Endodermal cell (in vitro differentiated cells): ENCODE data around the gene BSDC1. TPM values are rescaled to one million over a fixed set of nuclear protein-coding genes. Genes with fewer than 3 reads are reported as not detected.

ENCODE experiments used
- DNase-seq: peaks from one replicate; pipeline ENCODE4 v3.0.0-alpha.2; 2017
- H3K27ac ChIP-seq: 2 replicates; pipeline ENCODE4 v1.5.1; 2013; ENCODE audit warnings: mild to moderate bottlenecking, low read depth, low read length, moderate library complexity
- H3K27me3 ChIP-seq: 2 replicates; pipeline ENCODE4 v1.6.1; 2013; ENCODE audit warnings: mild to moderate bottlenecking, low read length, moderate library complexity; ENCODE audit not compliant: insufficient read depth, control insufficient read depth, poor library complexity, severe bottlenecking
- H3K36me3 ChIP-seq: 2 replicates; pipeline ENCODE4 v1.7.0; 2013; ENCODE audit warnings: mild to moderate bottlenecking, low read length, moderate library complexity; ENCODE audit not compliant: control insufficient read depth, insufficient read depth
- H3K4me1 ChIP-seq: one replicate; pipeline ENCODE4 v1.7.0; 2013; ENCODE audit warnings: low read length; ENCODE audit not compliant: control insufficient read depth, insufficient read depth
- H3K4me3 ChIP-seq: 2 replicates; pipeline ENCODE4 v1.5.1; 2013; ENCODE audit warnings: mild to moderate bottlenecking, low read length, moderate library complexity
- H3K9ac ChIP-seq: 2 replicates; pipeline ENCODE4 v1.6.1; 2013; ENCODE audit warnings: mild to moderate bottlenecking, low read length, moderate library complexity; ENCODE audit not compliant: poor library complexity, severe bottlenecking; ENCODE audit errors: extremely low read depth
- H3K9me3 ChIP-seq: 2 replicates; pipeline ENCODE4 v1.6.1; 2013; ENCODE audit warnings: mild to moderate bottlenecking, low read length, moderate library complexity; ENCODE audit not compliant: control insufficient read depth
- H3K27ac Mint-ChIP-seq: 2 replicates; pipeline ENCODE4 v1.8.0; 2020; ENCODE audit warnings: mixed read lengths
- H3K27me3 Mint-ChIP-seq: 2 replicates; pipeline ENCODE4 v1.8.0; 2021; ENCODE audit warnings: mild to moderate bottlenecking, mixed read lengths; ENCODE audit not compliant: insufficient read depth
- H3K36me3 Mint-ChIP-seq: 2 replicates; pipeline ENCODE4 v1.8.0; 2020; ENCODE audit warnings: low read depth, mixed read lengths
- H3K4me1 Mint-ChIP-seq: 2 replicates; pipeline ENCODE4 v1.8.0; 2020; ENCODE audit warnings: mixed read lengths
- H3K4me3 Mint-ChIP-seq: 2 replicates; pipeline ENCODE4 v1.8.0; 2020; ENCODE audit warnings: mild to moderate bottlenecking, moderate library complexity, mixed read lengths
- H3K9me3 Mint-ChIP-seq: 2 replicates; pipeline ENCODE4 v1.8.0; 2020; ENCODE audit warnings: mild to moderate bottlenecking, mixed read lengths
- WGBS, 2 experiments: methylation state at CpG; one replicate each; pipeline versions ENCODE4 v1.1.5 to v1.1.7; 2013; ENCODE audit warnings: missing lambda C conversion rate in 2 of 2, mixed read lengths in 1 of 2; ENCODE audit not compliant: insufficient coverage in 1 of 2, insufficient read length in 1 of 2; 5-methylcytosine and 5-hydroxymethylcytosine counted together
- total RNA-seq, 2 donors: library from RNA; stranded (reverse); fragmentation: NEBNext Ultra II Directional in 1 of 2; extraction: Animal tissue kit (Norgen Biotek cat#: 25700) in 1 of 2; gene quantifications; 2 replicates in 1 of 2; 3 replicates in 1 of 2; pipeline ENCODE4 v1.2.1, GENCODE V29; 2021
- TF ChIP-seq, protein P1 (sequence below): fragments of 200-600 bp; sonication (generic); conservative IDR thresholded peaks from 2 replicates; pipeline ENCODE4 v1.5.0; 2021; ENCODE audit warnings: antibody characterized with exemption, mild to moderate bottlenecking

BSDC1 gene
- total RNA-seq, 2 donors from 2014 or later, result 61.7 to 68.3 TPM

DNA sequence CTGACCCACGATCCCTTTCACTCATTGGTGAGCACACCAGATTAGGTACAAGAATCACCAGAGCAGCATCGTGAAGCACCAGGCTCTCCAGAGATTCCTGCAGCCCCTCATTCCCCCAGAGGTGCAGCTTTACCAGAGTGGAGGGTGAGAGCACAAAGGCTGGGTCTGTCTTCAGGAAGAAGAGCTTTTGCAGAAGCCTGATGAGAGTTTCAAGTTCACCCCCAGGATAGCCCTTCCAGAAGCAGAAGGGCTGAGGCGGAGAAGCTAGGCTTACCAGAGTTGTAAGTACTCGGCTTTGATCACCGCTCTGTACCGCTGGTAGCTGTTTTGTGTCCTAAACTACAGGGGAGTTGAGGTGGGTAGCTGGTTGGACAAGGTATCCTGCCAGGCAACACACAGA is 28.8 kb downstream of the BSDC1 start:
- 95 to 100% methylated on average over 3 to 6 of the region's 6 CpGs for WGBS, 2 experiments
- Mint-ChIP-seq H3K27me3 (peaks cover 9% of the 10 kb centered on the region), H3K36me3 (peaks cover 54% of the 10 kb centered on the region), H3K4me3 (no peak overlapping the region), H3K9me3 (no peaks in the 10 kb centered on the region), H3K27ac (no peak overlapping the region), H3K4me1 (peaks cover 4% of the 10 kb centered on the region)
- TF ChIP-seq, protein P1, sequence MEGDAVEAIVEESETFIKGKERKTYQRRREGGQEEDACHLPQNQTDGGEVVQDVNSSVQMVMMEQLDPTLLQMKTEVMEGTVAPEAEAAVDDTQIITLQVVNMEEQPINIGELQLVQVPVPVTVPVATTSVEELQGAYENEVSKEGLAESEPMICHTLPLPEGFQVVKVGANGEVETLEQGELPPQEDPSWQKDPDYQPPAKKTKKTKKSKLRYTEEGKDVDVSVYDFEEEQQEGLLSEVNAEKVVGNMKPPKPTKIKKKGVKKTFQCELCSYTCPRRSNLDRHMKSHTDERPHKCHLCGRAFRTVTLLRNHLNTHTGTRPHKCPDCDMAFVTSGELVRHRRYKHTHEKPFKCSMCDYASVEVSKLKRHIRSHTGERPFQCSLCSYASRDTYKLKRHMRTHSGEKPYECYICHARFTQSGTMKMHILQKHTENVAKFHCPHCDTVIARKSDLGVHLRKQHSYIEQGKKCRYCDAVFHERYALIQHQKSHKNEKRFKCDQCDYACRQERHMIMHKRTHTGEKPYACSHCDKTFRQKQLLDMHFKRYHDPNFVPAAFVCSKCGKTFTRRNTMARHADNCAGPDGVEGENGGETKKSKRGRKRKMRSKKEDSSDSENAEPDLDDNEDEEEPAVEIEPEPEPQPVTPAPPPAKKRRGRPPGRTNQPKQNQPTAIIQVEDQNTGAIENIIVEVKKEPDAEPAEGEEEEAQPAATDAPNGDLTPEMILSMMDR, result no peak
- Histone ChIP-seq H3K27me3 (no peaks in the 10 kb centered on the region), H3K4me3 (no peak overlapping the region), H3K9me3 (no peaks in the 10 kb centered on the region), H3K9ac (no peak overlapping the region), H3K4me1 (no peaks in the 10 kb centered on the region), H3K27ac (no peak overlapping the region), H3K36me3 (peaks cover 63% of the 10 kb centered on the region)
- DNase-seq, result no peak

DNA sequence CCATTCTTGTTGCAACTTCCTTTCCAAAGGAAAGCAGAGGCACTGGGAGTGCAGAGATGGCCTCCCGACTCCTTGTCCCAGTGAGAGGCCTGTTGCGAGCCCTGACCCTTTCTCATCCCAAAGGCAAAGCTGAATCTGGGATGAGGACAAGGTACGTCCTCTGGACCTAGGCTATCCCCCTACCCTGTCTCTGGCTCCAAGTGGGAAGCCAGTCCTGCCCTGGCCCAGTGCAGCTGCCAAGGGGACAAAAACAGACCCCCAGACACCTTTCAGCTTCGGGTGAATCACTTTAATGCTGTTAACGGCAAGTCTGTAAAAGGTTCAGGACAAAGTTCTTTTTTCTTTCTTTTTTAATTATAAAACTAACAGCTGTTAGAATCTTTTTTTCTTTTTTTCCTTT is 29.4 kb downstream of the BSDC1 start:
- TF ChIP-seq, protein P1, result no peak
- Mint-ChIP-seq H3K36me3 (peaks cover 56% of the 10 kb centered on the region), H3K27ac (no peak overlapping the region), H3K27me3 (peaks cover 11% of the 10 kb centered on the region), H3K9me3 (no peaks in the 10 kb centered on the region), H3K4me3 (no peak overlapping the region), H3K4me1 (peaks cover 4% of the 10 kb centered on the region)
- Histone ChIP-seq H3K9me3 (no peaks in the 10 kb centered on the region), H3K27ac (no peak overlapping the region), H3K4me1 (no peaks in the 10 kb centered on the region), H3K4me3 (no peak overlapping the region), H3K9ac (no peak overlapping the region), H3K27me3 (no peaks in the 10 kb centered on the region), H3K36me3 (peaks cover 60% of the 10 kb centered on the region)
- WGBS, 2 experiments, result 95 to 100% methylated on average over 2 to 5 of the region's 5 CpGs
- DNase-seq, result no peak

DNA sequence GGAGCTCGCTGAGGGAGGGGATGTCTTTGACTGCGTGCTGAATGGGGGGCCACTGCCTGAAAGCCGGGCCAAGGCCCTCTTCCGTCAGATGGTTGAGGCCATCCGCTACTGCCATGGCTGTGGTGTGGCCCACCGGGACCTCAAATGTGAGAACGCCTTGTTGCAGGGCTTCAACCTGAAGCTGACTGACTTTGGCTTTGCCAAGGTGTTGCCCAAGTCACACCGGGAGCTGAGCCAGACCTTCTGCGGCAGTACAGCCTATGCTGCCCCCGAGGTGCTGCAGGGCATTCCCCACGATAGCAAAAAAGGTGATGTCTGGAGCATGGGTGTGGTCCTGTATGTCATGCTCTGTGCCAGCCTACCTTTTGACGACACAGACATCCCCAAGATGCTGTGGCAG is 30.5 kb downstream of the BSDC1 start:
- TF ChIP-seq, protein P1, result no peak
- H3K4me1 ChIP-seq, result no peaks in the 10 kb centered on the region
- H3K4me3 ChIP-seq, result no peak overlapping the region
- H3K27me3 Mint-ChIP-seq, result peaks cover 14% of the 10 kb centered on the region
- no peak overlapping the region for H3K27ac ChIP-seq
- H3K4me3 Mint-ChIP-seq, result no peak overlapping the region
- 95 to 96% methylated on average over 9 to 12 of the region's 12 CpGs for WGBS, 2 experiments
- H3K27me3 ChIP-seq, result no peaks in the 10 kb centered on the region
- no peaks in the 10 kb centered on the region for H3K9me3 ChIP-seq
- no peaks in the 10 kb centered on the region for H3K9me3 Mint-ChIP-seq
- H3K36me3 ChIP-seq, result peaks cover 50% of the 10 kb centered on the region
- no peak overlapping the region for H3K9ac ChIP-seq
- peaks cover 4% of the 10 kb centered on the region for H3K4me1 Mint-ChIP-seq
- no peak for DNase-seq
- peaks cover 51% of the 10 kb centered on the region for H3K36me3 Mint-ChIP-seq
- H3K27ac Mint-ChIP-seq, result no peak overlapping the region
